ENCODE results near the gene MRPS12. TPM values are rescaled to one million over a fixed set of nuclear protein-coding genes. Genes with fewer than 3 reads are reported as not detected.

The MRPS12 gene
- total RNA-seq, 2 donors from 2014 or later = 82.5 to 117 TPM

GRCh38 chr19:38917516-38917915 lies 13.2 kb upstream of the MRPS12 start:
- Mint-ChIP-seq H3K9me3 (no peaks in the 10 kb centered on the region), H3K4me1 (ENCODE audit: low read depth in 2 of 2) (peaks cover 4 to 8% of the 10 kb centered on the region in 2 donors), H3K36me3 (no peaks in the 10 kb centered on the region), H3K27me3 (no peaks in the 10 kb centered on the region), H3K27ac (no peak overlapping the region), H3K4me3 (no peak overlapping the region)
- ATAC-seq (no peak), DNase-seq (ENCODE audit: low spot score) (peak; percentile 35)

- H3K27ac Mint-ChIP-seq = no peak overlapping the region
- ATAC-seq (no peak), DNase-seq (ENCODE audit: low spot score) (peak; percentile 47)
- H3K4me3 Mint-ChIP-seq = no peak overlapping the region
- H3K4me1 Mint-ChIP-seq (ENCODE audit: low read depth in 2 of 2) = peaks cover 3% of the 10 kb centered on the region in 2 donors
- no peaks in the 10 kb centered on the region for H3K27me3 Mint-ChIP-seq
- no peaks in the 10 kb centered on the region for H3K9me3 Mint-ChIP-seq
- no peaks in the 10 kb centered on the region for H3K36me3 Mint-ChIP-seq
Measured at GRCh38 chr19:38917921-38918491, 12.7 kb upstream of the MRPS12 start.

DNA sequence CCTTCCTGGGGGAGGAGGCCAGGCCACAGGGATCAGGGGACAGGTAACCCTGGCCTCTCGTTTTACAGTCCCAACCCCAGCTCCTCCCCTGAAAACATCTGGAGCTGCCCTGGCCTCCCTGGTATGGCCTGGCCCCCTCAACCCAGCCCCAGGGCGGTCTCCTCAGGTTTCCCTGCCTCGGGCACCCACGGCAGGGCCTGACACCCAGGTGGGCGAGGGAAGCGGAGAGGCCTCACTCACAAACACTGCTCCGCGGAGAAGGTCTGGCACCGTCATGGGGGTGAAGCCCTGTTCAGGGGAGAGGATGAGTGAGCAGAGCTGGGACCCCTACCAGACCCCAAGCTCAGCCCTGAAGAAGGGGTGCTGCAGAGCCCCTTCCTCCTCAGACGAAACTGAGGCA lies 12.2 kb upstream of the MRPS12 start:
- Mint-ChIP-seq H3K4me3 (no peak overlapping the region), H3K4me1 (ENCODE audit: low read depth in 2 of 2) (no peaks in the 10 kb centered on the region), H3K27ac (no peak overlapping the region), H3K36me3 (no peaks in the 10 kb centered on the region), H3K9me3 (no peaks in the 10 kb centered on the region), H3K27me3 (no peaks in the 10 kb centered on the region)
- peak; percentile 53 for DNase-seq (ENCODE audit: low spot score)
- ATAC-seq = no peak

DNA sequence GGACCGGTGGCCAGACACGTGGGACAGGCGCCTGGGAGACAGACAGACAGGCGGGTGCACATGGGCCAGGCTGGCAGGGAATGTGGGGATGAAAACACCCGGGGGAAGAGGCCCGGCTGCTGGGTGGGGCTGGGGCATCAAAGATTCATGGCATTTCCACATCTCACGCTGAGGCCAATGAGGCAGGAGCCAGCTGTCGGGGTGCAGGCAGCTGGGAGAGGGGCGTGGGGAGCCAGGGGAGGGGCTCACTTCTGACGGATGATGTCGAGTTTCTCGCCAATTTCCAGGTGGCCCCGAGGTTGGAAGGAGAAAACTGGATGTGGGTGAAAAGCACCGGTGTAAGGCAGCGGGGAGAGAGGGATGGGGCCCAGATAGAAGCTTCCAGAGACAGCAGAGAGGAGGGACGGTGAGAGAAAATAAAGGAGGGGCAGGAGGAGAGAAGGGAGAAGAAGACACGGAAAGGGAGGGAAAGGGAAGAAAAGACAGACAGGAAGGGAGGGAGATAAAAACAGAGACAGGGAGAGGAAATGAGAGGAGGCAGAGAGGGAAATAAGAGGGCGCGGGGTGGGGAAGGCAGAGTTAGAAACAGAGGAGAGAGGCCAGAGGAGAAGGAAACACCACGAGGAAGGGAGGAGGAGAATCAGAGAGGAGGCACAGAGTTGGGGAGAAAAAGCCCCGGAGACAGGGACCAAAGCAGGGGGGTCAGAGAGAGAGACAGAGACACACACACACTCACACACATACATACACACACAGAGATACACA lies 10.7 kb upstream of the MRPS12 start:
- no peaks in the 10 kb centered on the region for H3K27me3 Mint-ChIP-seq
- H3K9me3 Mint-ChIP-seq = no peaks in the 10 kb centered on the region
- no peaks in the 10 kb centered on the region for H3K36me3 Mint-ChIP-seq
- no peak for ATAC-seq
- H3K4me3 Mint-ChIP-seq = no peak overlapping the region
- DNase-seq (ENCODE audit: low spot score) = peak; percentile 57
- peaks cover 7 to 9% of the 10 kb centered on the region in 2 donors for H3K4me1 Mint-ChIP-seq (ENCODE audit: low read depth in 2 of 2)
- H3K27ac Mint-ChIP-seq = no peak overlapping the region

GRCh38 chr19:38920602-38921419 lies 9.9 kb upstream of the MRPS12 start:
- Mint-ChIP-seq H3K9me3 (no peaks in the 10 kb centered on the region), H3K27ac (no peak overlapping the region), H3K36me3 (no peaks in the 10 kb centered on the region), H3K4me3 (no peak overlapping the region), H3K27me3 (no peaks in the 10 kb centered on the region), H3K4me1 (ENCODE audit: low read depth in 2 of 2) (peaks cover 12 to 14% of the 10 kb centered on the region in 2 donors)
- no peak for ATAC-seq
- DNase-seq (ENCODE audit: low spot score) = peak; percentile 6

DNA sequence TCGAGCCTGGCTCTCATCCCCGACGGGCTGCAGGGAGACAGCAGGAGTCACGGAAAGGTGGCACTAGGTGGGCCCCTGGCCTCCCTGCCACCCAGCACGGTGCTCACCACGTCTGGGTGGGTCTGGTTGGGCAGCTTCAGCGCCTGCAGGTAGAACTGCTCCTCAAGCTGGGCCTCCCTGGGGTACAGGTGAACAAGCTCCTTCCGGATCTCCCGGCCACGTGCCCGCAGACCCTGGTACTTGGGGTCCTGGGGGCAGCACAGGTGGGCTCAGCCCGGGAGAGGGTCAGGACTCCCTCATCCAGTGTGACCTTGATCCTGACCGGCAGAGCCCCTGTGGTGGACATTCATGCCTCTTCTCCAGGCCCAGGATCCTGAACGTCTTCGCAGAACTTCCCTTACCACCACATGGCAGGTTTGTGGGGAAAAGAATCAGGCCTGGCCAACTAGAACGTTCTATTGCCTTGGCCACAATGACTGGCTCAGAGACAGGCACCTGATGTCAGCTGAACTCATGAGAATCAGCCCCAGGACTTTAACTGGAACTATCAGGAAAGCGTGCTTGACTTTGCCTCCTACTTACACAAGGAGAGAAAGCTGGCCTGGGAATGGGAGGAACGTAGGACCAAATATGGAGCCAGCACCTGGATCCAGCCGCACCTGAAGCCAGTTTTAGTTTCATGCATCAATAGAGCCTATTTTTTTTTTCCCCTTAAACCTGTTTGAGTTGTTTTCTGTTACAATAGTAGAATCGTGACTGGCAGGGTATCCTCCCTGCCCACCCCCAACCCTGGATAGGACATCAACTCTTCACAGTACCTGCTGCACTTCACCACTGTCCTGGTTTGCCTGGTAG lies 9.1 kb upstream of the MRPS12 start:
- Mint-ChIP-seq H3K27ac (peak overlapping the region; percentile 12 to 40), H3K4me1 (ENCODE audit: low read depth in 2 of 2) (peaks cover 14 to 20% of the 10 kb centered on the region in 2 donors), H3K27me3 (no peaks in the 10 kb centered on the region), H3K36me3 (no peaks in the 10 kb centered on the region), H3K4me3 (no peak overlapping the region), H3K9me3 (no peaks in the 10 kb centered on the region)
- DNase-seq (ENCODE audit: low spot score) (peak; percentile 57), ATAC-seq (no peak)

DNA sequence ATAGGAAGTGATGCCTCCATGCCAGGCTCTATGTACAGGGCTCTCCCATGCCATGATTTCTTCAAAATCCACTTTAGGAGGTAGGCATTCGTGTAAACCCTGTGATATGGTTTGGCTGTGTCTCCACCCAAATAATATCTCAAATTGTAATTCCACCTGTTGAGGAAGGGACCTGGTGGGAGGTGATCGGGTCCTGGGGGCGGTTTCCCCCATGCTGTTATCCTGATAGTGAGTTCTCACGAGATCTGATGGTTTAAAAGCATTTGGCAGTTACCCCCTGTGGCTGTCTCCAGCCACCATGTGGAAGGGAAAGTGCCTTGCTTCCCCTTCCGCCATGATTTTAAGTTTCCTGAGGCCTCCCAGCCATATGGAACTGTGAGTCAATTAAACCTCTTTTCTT lies 8.3 kb upstream of the MRPS12 start:
- no peaks in the 10 kb centered on the region for H3K9me3 Mint-ChIP-seq
- H3K27me3 Mint-ChIP-seq = no peaks in the 10 kb centered on the region
- H3K36me3 Mint-ChIP-seq = no peaks in the 10 kb centered on the region
- DNase-seq (ENCODE audit: low spot score) (no peak), ATAC-seq (no peak)
- H3K4me1 Mint-ChIP-seq (ENCODE audit: low read depth in 2 of 2) = peaks cover 14 to 21% of the 10 kb centered on the region in 2 donors
- no peak overlapping the region for H3K4me3 Mint-ChIP-seq
- peak overlapping the region in 1 of 2 donors; percentile 40 for H3K27ac Mint-ChIP-seq

DNA sequence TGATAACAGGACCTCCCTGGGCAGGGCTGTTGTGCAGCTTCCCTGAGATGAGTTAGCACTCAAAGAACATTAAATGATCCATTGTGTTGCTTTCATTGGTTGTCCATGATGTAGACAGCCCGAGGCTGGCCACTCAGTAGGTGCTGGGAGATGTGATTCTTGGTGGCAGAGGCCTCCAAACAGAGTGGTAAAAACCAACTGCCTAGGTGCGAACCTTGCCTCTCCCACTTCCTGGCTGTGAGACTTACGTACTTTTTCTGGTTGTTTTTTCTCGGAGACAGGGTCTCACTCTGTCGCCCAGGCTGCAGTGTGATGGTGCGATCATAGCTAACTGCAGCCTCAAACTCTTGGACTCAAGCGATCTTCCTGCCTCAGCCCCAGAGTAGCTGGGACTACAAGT lies 6.4 kb upstream of the MRPS12 start:
- H3K4me1 Mint-ChIP-seq (ENCODE audit: low read depth in 2 of 2) = peaks cover 32 to 33% of the 10 kb centered on the region in 2 donors
- DNase-seq (ENCODE audit: low spot score) = peak; percentile 82
- H3K9me3 Mint-ChIP-seq = no peaks in the 10 kb centered on the region
- H3K4me3 Mint-ChIP-seq = peak overlapping the region; percentile 43
- no peaks in the 10 kb centered on the region for H3K36me3 Mint-ChIP-seq
- peak overlapping the region; percentile 84 to 95 for H3K27ac Mint-ChIP-seq
- no peaks in the 10 kb centered on the region for H3K27me3 Mint-ChIP-seq
- peak; percentile 87 to 90 for ATAC-seq

DNA sequence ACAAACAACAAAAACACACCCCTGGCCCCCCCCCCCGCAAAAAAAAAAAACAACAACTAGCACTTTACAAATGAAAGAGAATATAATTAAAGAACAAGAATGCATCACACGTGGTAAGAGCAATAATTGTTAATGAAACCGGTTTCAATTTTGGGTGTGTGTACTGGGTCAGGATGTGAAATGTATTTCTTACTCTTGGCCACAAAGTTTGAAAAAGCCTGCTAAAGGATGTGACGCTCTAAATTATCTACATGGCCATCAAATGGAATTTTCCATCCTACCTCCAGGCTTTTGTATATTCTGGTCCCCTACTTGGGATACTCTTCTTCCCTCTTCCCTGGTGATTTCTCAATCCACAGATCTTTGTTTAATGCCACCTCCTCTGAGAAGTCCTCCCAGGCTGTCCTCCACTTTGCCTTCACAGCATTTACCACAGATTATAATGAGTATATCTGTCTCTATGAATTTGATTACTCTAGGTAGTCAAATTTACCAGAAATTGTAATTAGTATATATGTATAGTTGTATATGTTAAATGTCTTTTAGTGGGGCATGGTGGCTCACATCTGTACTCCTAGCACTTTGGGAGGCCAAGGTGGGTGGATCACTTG lies 2.2 kb upstream of the MRPS12 start:
- no peak for ATAC-seq
- Mint-ChIP-seq H3K27me3 (no peaks in the 10 kb centered on the region), H3K9me3 (no peaks in the 10 kb centered on the region), H3K4me1 (ENCODE audit: low read depth in 2 of 2) (peaks cover 54% of the 10 kb centered on the region in 2 donors), H3K36me3 (peaks cover 4% of the 10 kb centered on the region), H3K27ac (peak overlapping the region; percentile 91 to 95), H3K4me3 (peak overlapping the region; percentile 99)
- no peak for DNase-seq (ENCODE audit: low spot score)

DNA sequence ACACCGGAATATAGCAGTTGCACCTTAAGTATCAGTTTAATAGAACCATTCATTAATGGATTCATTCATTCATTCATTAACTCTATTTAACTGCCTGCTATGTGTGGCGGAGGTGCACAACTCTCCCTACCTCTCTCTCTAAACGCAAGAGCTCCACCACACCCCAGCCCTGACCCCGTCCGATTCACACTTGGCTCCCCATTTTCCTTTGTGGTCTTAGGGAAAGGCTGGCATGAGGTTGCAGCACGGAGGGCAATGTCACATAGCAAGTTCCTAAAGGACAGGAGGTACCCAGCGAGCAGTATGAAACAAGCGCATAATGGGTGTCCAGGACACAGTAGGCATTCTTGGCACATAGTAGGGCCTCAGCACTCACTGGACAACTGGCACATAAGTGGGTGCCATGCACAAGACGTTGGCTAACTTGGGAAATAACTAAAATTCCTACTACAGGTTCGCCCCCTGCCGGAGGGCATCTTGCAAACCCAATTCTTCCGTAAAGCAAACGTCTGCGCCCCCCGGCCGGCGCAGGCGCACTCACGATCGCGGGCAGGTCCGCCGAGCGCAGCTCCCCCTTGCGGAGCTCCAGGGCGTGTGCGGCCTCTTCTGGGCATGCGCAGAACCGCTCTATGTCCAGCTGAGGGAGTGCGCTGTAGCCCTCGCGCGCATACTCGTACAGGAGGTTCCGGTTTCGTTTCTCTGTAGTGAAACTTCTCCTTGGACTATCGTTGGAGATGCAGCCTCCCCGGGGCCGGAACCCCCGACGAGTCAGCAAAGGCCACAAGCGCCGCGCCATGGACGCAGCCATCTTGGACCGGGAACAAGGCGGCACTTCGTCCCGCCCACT lies 592 bp upstream of the MRPS12 start, which contains the start of gene SARS2:
Gene SARS2 (minus strand): TSS at position 835 of the 847 bp plus-strand sequence. CDS start 27 bp downstream, at position 808.
- ATAC-seq (peak; percentile 82 to 85), DNase-seq (ENCODE audit: low spot score) (peak; percentile 92)
- Mint-ChIP-seq H3K4me1 (ENCODE audit: low read depth in 2 of 2) (peaks cover 43 to 48% of the 10 kb centered on the region in 2 donors), H3K4me3 (peak within 1 kb of the TSS; percentile 99), H3K9me3 (no peaks in the 10 kb centered on the region), H3K36me3 (peaks cover 7% of the 10 kb centered on the region), H3K27me3 (no peaks in the 10 kb centered on the region), H3K27ac (peak within 1 kb of the TSS; percentile 91 to 95)

DNA sequence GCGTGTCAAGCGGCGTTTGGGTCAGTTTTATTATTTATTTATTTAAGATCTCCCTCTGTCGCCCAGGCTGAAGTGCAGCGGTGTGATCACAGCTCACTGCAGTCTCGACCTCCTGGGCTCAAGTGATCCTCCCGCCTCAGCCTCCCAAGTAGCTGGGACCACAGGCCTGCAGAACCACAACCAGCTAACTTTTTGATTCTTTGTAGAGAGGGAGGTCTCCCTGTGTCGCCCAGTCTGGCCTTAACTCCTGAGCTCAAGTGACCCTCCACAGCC lies 713 bp downstream of the MRPS12 start:
- Mint-ChIP-seq H3K4me3 (peak overlapping the region; percentile 99), H3K36me3 (peaks cover 7% of the 10 kb centered on the region), H3K27ac (peak overlapping the region; percentile 91 to 95), H3K9me3 (no peaks in the 10 kb centered on the region), H3K27me3 (no peaks in the 10 kb centered on the region), H3K4me1 (ENCODE audit: low read depth in 2 of 2) (peaks cover 38 to 40% of the 10 kb centered on the region in 2 donors)
- DNase-seq (ENCODE audit: low spot score) (no peak), ATAC-seq (no peak)

- Mint-ChIP-seq H3K4me3 (peak overlapping the region; percentile 45), H3K27me3 (no peaks in the 10 kb centered on the region), H3K9me3 (no peaks in the 10 kb centered on the region), H3K36me3 (peaks cover 7% of the 10 kb centered on the region), H3K4me1 (ENCODE audit: low read depth in 2 of 2) (peaks cover 34 to 38% of the 10 kb centered on the region in 2 donors), H3K27ac (no peak overlapping the region)
- ATAC-seq (no peak), DNase-seq (ENCODE audit: low spot score) (no peak)
Measured at GRCh38 chr19:38932425-38933179, 1.9 kb downstream of the MRPS12 start.

Measured in natural killer cell treated with Interleukin-12 subunit alpha and Interleukin-12 subunit beta and Interleukin-15 and Interleukin-18, amount 100 ng/mL, for 72 hours (primary cell).